Measurements from ENCODE around the gene NKIRAS1. TPM values are rescaled to one million over a fixed set of nuclear protein-coding genes. Genes with fewer than 3 reads are reported as not detected.

The NKIRAS1 gene
- total and polyA plus RNA-seq, 2 donors (not counting 1 experiment from before 2014, with no cell fraction given) = 1.6 to 4.7 TPM

DNA sequence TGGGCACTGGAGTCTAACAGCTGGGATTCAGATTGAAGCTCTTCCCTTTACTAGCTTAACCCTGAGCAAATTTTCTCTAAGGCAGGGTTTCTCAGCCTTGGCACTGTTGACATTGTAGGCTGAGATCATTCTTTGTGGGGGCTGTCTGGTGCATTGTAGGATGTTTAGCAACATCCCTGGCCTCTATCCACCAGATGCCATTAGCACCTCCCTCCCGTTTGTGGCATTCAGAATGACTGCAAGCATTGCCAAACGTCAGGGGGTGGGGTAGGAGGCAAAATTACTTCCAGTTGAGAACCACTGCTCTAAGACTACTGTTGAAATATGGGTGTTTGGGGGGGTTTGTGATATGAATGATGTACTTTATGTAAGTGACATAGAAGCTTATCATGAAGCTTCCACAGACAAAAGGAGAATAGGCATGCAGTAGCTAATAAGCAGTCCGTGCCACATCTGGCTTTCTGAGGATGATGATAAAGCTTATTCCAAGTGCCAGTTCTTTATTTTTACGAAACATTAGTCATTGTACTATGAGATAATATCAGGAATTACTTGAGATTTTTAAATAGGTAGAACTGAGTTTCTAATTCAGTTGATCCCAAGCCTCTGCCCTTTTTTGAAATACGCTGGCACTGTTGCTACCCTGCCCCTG is 39.3 kb downstream of the NKIRAS1 start:
- Histone ChIP-seq H3K9me3 (ENCODE audit: control extremely low read depth in 1 of 3, control insufficient read depth in 2 of 3, insufficient read depth in 1 of 3, low read length in 2 of 3) (peaks cover 0 to 8% (median 0%) of the 10 kb centered on the region in 3 donors), H3K36me3 (replicated peaks in 1 of 2; ENCODE audit: control extremely low read depth in 1 of 2, control insufficient read depth in 1 of 2, extremely low read depth in 1 of 2, insufficient read depth in 2 of 2, low read length in 1 of 2) (no peaks in the 10 kb centered on the region), H3K4me2 (replicated peaks; ENCODE audit: low read depth, low read length, poor library complexity, severe bottlenecking) (no peak overlapping the region), H4K20me1 (ENCODE audit: control insufficient read depth, insufficient read depth, low read length, poor library complexity, severe bottlenecking) (peaks cover 52% of the 10 kb centered on the region), H3K4me3 (ENCODE audit: control extremely low read depth in 1 of 5, extremely low read depth in 1 of 5, insufficient read depth in 1 of 5, low read depth in 2 of 5, low read length in 4 of 5) (no peak overlapping the region), H3K4me1 (ENCODE audit: control insufficient read depth in 2 of 2, insufficient read depth in 2 of 2, low read length in 2 of 2) (peaks cover 0 to 13% of the 10 kb centered on the region in 2 donors), H3K79me2 (ENCODE audit: control insufficient read depth, insufficient read depth, low read length) (peaks cover 57% of the 10 kb centered on the region), H3K27ac (ENCODE audit: low read length in 2 of 2) (no peak overlapping the region), H2AFZ (ENCODE audit: insufficient read depth, low read depth, low read length, poor library complexity, severe bottlenecking) (no peak overlapping the region), H3K9ac (ENCODE audit: low read length) (no peak overlapping the region), H3K27me3 (replicated peaks in 1 of 4; ENCODE audit: control extremely low read depth in 1 of 4, control insufficient read depth in 3 of 4, insufficient read depth in 4 of 4, low read length in 3 of 4) (no peaks in the 10 kb centered on the region)
- no peak for ATAC-seq (ENCODE audit: low read depth)
- Mint-ChIP-seq H3K4me1 (peaks cover 56% of the 10 kb centered on the region), H3K9me3 (ENCODE audit: insufficient read depth) (no peaks in the 10 kb centered on the region), H3K4me3 (no peak overlapping the region), H3K27me3 (no peaks in the 10 kb centered on the region), H3K27ac (no peak overlapping the region)
- TF ChIP-seq, protein P1, sequence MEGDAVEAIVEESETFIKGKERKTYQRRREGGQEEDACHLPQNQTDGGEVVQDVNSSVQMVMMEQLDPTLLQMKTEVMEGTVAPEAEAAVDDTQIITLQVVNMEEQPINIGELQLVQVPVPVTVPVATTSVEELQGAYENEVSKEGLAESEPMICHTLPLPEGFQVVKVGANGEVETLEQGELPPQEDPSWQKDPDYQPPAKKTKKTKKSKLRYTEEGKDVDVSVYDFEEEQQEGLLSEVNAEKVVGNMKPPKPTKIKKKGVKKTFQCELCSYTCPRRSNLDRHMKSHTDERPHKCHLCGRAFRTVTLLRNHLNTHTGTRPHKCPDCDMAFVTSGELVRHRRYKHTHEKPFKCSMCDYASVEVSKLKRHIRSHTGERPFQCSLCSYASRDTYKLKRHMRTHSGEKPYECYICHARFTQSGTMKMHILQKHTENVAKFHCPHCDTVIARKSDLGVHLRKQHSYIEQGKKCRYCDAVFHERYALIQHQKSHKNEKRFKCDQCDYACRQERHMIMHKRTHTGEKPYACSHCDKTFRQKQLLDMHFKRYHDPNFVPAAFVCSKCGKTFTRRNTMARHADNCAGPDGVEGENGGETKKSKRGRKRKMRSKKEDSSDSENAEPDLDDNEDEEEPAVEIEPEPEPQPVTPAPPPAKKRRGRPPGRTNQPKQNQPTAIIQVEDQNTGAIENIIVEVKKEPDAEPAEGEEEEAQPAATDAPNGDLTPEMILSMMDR (IDR thresholded peaks at IDR 0.05) = no peak
- TF ChIP-seq EZH2 (IDR thresholded peaks at IDR 0.05; ENCODE audit: borderline replicate concordance, insufficient read depth, low read depth, low read length, poor library complexity, severe bottlenecking) = no peak
- ChIA-PET CTCF (interaction anchor here (0.6 to 1.4 kb wide), 2 partner anchors 10 to 11 kb away, joined by 3 to 4 read pairs; no protein-coding TSS in a partner anchor), POLR2A (no interaction called here)
- intact Hi-C loops (cut with micrococcal nuclease) = loop anchor here (10.0 kb wide), 1 partner anchor 1313 kb away; no protein-coding TSS in a partner anchor
- 100% methylated on average over 2 of the region's 5 CpGs for WGBS (ENCODE audit: insufficient coverage)
- DNase-seq = no peak

DNA sequence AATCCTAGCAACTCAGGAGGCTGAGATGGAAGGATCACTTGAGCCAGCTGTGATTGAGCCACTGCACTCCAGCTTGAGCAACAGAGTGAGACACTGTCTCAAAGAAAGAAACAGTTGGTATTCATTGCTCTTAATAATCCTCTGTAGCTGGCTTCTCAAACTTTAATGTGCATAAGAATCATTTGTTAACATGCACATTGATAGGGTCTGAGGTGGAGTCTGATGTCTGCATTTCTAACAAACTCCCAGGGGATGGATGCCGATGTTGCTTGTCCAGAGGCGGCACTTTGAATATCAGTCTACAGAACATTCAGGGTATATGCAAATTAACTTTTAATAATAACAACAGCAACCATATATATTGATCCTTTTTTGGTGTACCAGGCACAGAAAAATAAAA is 39.9 kb downstream of the NKIRAS1 start:
- ATAC-seq (ENCODE audit: low read depth) (no peak), DNase-seq (no peak)
- H3K4me1 ChIP-seq (ENCODE audit: control insufficient read depth in 2 of 2, insufficient read depth in 2 of 2, low read length in 2 of 2) = peaks cover 0 to 13% of the 10 kb centered on the region in 2 donors
- no peak overlapping the region for H3K4me3 ChIP-seq (ENCODE audit: control extremely low read depth in 1 of 5, extremely low read depth in 1 of 5, insufficient read depth in 1 of 5, low read depth in 2 of 5, low read length in 4 of 5)
- Mint-ChIP-seq H3K9me3 (ENCODE audit: insufficient read depth) (no peaks in the 10 kb centered on the region), H3K27me3 (no peaks in the 10 kb centered on the region), H3K27ac (no peak overlapping the region), H3K4me3 (no peak overlapping the region), H3K4me1 (peaks cover 56% of the 10 kb centered on the region)
- ChIA-PET POLR2A (no interaction called here), CTCF (interaction anchor here (0.6 to 1.4 kb wide), 2 partner anchors 11 to 12 kb away, joined by 3 to 4 read pairs; no protein-coding TSS in a partner anchor)
- no peak overlapping the region for H3K4me2 ChIP-seq (replicated peaks; ENCODE audit: low read depth, low read length, poor library complexity, severe bottlenecking)
- no CpG with 5 or more reads among the region's 2 CpGs for WGBS (ENCODE audit: insufficient coverage)
- peaks cover 61% of the 10 kb centered on the region for H3K79me2 ChIP-seq (ENCODE audit: control insufficient read depth, insufficient read depth, low read length)
- H3K27ac ChIP-seq (ENCODE audit: low read length in 2 of 2) = no peak overlapping the region
- intact Hi-C loops (cut with micrococcal nuclease) = loop anchor here (10.0 kb wide), 1 partner anchor 1312 kb away; no protein-coding TSS in a partner anchor
- H2AFZ ChIP-seq (ENCODE audit: insufficient read depth, low read depth, low read length, poor library complexity, severe bottlenecking) = no peak overlapping the region
- peaks cover 0 to 2% (median 0%) of the 10 kb centered on the region in 3 donors for H3K9me3 ChIP-seq (ENCODE audit: control extremely low read depth in 1 of 3, control insufficient read depth in 2 of 3, insufficient read depth in 1 of 3, low read length in 2 of 3)
- no peaks in the 10 kb centered on the region for H3K36me3 ChIP-seq (replicated peaks in 1 of 2; ENCODE audit: control extremely low read depth in 1 of 2, control insufficient read depth in 1 of 2, extremely low read depth in 1 of 2, insufficient read depth in 2 of 2, low read length in 1 of 2)
- no peak for TF ChIP-seq EZH2 (IDR thresholded peaks at IDR 0.05; ENCODE audit: borderline replicate concordance, insufficient read depth, low read depth, low read length, poor library complexity, severe bottlenecking)
- TF ChIP-seq, protein P1 (IDR thresholded peaks at IDR 0.05) = no peak
- peaks cover 52% of the 10 kb centered on the region for H4K20me1 ChIP-seq (ENCODE audit: control insufficient read depth, insufficient read depth, low read length, poor library complexity, severe bottlenecking)
- H3K27me3 ChIP-seq (replicated peaks in 1 of 4; ENCODE audit: control extremely low read depth in 1 of 4, control insufficient read depth in 3 of 4, insufficient read depth in 4 of 4, low read length in 3 of 4) = no peaks in the 10 kb centered on the region
- no peak overlapping the region for H3K9ac ChIP-seq (ENCODE audit: low read length)

Data from B cell (primary cell).